Activated CD8-positive, alpha-beta memory T cell treated with anti-CD3 and anti-CD28 coated beads for 36 hours (primary cell): ENCODE measurements around the gene ADAM12. TPM values are rescaled to one million over a fixed set of nuclear protein-coding genes. Genes with fewer than 3 reads are reported as not detected.
"Not testable (repeated sequence)": the region's sequence is repeated elsewhere in the genome, so short reads cannot be mapped to it uniquely, and the experiment has no call there.

Experiments
- CTCF ChIA-PET: fragments of 350-600 bp; sonication (Branson Sonifier 250); formaldehyde crosslinking; loops from one replicate; lab custom pipeline; 2021; ENCODE audit warnings: antibody characterized with exemption; lab: Charles Lee
- POLR2A ChIA-PET: fragments of 350-600 bp; sonication (Branson Sonifier 250); formaldehyde crosslinking; loops from one replicate; lab custom pipeline; 2021; ENCODE audit warnings: antibody characterized with exemption; lab: Charles Lee
- total RNA-seq, 2 experiments: library from RNA; stranded (reverse); gene quantifications; one replicate each; pipeline ENCODE4 v1.2.3, GENCODE V29; 2021

The ADAM12 gene
- total RNA-seq, 2 experiments from 2014 or later, result 0.15 to 0.32 TPM

DNA sequence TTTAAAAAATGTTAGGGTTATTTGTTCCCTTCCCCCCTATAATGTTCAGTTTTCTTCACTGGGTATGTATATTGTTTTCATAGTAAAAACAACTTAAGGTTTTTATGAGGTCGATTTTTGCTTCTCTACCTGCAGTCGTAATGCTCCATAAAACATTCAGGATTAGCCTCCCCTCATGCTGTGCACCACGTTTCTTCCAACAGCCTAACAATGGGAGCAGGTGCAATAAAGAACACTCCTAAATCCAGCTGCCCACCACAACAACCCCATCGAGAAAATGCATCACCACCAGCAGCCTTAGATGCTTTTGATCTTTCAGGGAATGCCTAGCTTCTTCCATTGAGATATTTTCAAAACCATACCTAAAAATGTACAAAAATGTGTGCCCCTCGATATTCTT is 111.1 kb downstream of the ADAM12 start:
- ChIA-PET POLR2A (no interaction called here), CTCF (no interaction called here)

DNA sequence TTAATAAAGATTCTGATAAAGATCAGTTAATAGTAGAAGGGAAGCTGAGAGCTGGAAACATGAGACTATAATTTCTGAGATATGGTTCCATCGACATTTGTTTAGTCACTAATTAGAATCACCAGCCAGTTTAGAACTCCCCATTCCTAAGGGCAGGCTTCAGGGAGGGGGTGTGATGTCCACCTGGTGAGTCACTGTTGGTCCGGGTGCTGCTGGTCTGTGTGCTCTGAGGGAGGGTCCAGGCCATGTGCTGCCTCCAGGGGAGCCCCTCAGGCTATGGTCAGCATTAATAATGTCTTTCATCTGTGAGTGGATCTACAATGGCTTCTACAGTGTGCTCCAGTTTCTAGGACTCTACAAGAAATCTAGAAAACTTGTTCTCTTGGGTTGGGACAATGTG is 115.8 kb downstream of the ADAM12 start:
- POLR2A ChIA-PET, result no interaction called here
- CTCF ChIA-PET, result no interaction called here

DNA sequence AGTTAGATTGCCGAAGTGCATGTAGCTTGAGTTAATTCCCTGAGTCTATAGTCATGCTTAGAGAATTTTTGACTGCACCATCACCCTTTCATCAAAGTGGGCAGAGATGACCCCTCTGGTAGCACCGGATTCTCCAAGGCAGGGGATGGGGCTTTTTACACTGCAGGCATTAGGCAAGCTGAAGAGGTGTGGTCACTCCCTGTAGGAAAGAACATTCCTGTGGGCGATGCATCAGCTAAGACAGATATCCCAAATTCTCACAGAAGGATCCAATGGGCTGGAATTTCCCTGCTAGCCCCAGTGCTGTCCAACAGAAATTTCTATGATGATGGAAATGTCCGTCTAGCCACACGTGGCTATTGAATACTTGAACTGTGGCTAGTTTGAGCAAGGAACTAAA is 118.2 kb downstream of the ADAM12 start:
- ChIA-PET POLR2A (no interaction called here), CTCF (no interaction called here)

DNA sequence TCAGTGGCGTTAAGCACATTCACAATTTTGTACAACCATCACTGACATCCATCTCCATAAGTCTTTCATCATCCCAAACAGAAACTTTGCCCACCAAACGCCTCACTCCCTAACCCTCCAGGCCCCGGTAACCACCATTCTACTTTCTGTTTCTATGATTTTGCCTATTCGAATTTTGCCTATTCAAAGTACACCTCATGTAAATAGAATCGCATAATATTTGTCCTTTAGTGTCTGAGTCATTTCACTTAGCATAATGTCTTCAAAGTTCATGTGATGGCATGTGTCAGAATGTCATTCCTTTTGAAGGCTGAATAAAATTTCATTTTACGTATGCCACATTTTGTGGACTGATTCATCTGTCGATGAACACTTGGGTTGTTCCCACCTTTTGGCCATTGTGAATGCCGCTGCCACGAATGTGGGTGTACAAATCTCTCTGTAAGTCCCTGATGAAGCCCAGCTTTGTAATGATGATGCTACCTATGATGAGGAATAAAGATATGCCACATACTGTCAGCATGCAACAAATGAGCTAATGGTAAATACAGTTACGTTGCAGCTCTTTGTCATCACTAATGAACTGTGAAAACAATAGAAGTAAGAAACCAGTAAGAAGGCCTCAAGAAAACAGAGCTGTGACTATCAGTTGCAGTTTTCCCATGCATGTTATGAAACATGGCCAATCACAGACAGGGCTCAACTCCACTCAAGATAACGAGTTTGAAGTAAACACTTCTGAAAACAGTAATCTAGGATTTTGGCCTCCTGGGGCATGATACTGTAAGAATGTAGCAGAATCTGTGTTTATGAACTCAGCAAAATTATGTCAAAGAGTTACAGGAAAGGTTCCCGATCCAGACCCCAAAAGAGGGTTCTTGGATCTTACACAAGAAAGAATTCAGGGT is 120.0 kb downstream of the ADAM12 start:
- ChIA-PET CTCF (no interaction called here), POLR2A (no interaction called here)

DNA sequence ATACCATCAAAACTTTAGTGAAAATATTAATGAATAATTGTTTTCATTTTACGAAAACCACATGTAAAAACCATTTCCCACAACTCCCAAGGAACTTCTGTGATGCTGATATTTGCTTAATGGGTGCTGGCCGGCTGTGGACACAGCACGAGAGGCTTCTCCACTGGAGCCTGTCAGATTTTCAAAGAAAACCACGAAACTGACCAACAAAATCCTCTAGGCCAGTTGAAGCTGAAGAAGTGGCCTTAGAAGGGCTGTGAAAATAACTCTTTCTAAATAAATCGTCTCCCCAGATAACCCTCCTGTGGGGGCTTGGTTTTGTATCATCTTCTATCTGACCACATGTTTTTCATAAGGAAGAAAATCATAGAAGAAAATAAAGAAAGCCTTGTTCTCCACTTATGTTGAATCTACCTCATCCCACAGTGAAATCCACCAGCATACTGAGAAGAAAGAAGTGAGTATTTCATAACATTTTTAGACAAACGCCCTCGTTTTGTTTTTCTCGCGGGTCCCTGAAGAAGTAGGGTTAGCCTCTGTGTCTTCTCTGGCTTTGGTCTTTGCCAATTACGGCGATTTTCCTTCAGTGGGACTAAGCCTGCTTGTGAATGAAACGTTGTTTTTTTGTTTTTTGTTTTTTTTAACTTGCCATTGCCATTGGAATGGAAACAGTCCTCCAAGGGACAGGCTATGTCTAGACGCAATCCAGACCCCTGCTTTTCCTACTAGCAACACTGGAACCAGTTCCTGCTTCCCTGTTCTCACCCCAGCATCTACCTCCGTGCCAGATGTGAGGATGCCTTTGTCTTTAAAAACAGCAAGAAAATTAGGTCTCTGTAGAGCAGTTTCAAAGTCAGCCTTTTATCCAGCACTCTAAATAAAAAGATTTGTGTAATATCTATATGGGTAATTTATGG is 123.9 kb downstream of the ADAM12 start:
- CTCF ChIA-PET, result no interaction called here
- POLR2A ChIA-PET, result no interaction called here

DNA sequence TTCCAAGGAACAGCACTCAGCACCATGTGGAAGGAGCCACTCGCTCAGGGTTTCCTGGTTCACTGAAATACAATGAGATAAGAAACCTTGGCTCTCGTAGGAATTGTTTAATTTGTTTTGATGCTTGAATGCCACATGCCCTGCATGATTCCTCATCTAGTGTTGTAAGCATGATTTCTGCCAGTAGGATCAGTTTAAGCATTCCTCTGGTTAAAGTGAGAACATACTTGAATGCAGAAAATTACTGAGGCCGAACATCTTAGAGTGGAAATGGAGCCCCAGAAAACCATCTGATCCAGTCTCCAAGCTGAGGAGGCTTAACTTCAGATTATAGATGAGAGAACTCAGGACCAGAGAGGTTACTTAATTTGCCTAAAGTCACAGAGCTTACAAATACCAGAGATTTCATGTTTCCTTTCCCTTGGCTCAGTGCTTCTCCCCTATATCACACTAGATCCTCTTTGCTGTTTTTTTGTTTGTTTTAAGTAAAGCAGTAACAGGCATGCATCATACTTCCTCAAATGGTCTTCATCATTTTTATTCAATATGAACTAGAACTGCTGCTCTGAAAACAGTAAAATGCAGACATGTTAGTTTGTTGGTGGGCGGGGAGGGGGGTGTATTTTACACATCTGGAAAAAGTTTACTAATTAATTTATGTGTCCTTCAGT is 125.1 kb downstream of the ADAM12 start:
- CTCF ChIA-PET, result no interaction called here

DNA sequence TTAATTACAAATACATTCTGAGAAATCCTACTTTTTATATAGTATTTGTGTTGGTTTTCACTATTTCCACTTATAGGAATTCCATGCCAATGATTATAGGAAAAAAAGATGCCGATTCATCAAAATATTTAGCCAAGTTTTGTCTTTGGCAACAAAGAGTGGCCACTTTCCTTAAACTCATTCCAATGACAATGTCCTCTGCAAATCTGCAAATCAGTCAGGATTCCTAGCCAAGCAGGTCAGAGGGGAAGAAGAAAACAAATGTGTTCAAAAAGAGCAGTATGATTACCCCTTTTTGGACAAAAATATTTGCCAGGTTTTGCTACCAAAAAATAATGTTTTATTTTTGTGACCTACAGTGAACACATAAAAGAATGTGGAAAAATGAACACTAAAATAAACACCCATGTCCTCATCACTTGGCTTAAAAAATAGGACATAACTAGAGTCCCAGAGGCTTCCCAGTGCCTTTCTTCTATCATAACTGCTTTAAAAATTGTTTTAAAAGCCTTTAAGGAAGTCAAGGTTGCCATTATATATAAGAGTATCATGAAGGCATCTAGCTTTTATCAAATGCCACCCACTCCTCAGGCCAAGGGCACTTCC is 125.9 kb downstream of the ADAM12 start:
- ChIA-PET CTCF (no interaction called here), POLR2A (no interaction called here)

More for the DNA sequence above, 125.1 kb downstream of the ADAM12 start:
- POLR2A ChIA-PET, result no interaction called here

DNA sequence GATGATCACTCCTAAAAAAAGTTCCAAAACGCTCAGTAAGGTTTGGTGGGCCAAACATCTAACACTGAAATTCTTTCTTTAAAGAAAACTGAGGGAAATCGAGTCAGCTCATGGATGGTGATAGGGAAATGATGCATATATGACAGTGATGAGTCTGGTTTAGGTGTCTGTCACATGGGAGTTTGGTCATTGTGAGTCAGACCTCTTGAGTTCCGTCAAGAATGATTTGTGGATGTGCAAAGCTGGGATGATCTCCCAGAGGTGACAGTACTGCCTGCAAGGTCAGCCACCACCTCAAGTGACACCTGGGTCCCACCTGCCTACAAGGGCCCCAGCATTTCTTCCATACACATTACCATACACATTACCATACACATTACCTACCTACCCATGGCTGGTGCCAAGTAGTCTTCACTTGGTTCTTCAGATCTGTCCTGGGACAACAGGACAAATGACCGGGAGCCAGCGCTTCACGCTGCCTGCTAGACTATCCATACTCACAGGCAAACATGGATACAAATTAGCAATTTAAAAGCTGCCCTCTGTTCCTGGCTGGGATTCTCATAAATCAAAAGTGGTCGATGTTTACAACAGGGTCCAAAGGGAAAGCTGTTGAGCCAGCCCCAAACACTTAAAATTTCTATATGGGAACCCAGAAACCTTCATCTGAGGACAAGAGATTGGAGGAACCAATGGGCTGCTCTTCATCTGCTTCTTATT is 128.4 kb downstream of the ADAM12 start:
- ChIA-PET CTCF (no interaction called here), POLR2A (no interaction called here)

DNA sequence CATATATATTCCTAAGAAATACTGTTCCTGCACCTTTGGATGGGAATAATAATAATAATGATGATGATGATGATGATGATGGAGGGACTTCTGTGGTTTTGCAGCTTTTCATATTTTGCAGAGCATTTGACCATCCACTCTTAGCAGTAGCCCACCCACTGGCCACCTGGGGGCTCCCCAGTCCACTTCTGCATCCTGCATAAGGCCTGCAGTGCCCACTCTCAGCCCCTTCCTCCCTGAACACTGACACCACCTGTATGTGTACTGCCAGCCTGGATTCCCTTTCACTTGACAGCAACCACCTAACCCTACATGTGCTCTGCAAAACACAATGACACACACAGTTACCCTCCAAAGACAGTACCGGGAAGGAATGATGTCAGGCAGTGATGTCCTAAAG is 131.4 kb downstream of the ADAM12 start:
- CTCF ChIA-PET, result no interaction called here

DNA sequence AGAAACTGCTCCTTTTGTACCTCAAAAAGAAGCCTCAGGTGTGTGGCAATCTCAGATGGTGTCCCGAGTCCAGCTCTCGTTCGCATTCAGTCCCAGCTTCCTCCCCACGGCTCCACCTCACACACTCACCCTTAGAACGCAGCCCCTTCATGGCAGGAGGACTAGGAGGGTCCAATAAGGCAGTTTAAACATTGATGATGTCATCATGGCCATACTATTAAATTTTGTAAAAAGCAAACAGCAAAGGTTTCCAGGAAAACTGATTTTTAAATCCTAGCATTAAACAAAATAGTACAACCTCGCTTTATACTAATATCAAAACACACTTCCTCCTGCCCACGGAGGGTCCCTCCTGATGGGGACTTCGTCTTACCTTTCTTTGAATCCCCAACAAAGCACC is 133.0 kb downstream of the ADAM12 start:
- ChIA-PET CTCF (no interaction called here), POLR2A (no interaction called here)

More for the DNA sequence above, 131.4 kb downstream of the ADAM12 start:
- POLR2A ChIA-PET, result no interaction called here

DNA sequence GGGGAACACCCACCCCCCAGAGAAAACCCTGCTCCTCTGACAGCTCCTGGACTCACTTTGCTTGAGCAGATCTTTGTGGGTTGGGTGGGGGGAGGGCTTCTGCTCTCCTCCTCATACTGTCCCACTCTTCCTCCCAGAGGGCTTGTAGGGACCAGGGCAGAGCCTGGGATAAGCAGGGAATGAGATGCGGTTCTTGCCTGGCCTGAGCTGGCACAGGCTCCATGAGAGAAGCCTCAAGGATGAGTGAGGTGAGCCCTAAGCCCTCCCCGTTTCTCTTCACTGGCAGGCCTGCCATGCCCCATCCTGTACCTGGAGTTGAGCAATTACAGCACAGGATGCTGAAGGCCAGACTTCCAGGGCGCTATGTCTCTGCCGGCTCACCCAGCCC is 134.7 kb downstream of the ADAM12 start:
- ChIA-PET CTCF (no interaction called here), POLR2A (no interaction called here)

DNA sequence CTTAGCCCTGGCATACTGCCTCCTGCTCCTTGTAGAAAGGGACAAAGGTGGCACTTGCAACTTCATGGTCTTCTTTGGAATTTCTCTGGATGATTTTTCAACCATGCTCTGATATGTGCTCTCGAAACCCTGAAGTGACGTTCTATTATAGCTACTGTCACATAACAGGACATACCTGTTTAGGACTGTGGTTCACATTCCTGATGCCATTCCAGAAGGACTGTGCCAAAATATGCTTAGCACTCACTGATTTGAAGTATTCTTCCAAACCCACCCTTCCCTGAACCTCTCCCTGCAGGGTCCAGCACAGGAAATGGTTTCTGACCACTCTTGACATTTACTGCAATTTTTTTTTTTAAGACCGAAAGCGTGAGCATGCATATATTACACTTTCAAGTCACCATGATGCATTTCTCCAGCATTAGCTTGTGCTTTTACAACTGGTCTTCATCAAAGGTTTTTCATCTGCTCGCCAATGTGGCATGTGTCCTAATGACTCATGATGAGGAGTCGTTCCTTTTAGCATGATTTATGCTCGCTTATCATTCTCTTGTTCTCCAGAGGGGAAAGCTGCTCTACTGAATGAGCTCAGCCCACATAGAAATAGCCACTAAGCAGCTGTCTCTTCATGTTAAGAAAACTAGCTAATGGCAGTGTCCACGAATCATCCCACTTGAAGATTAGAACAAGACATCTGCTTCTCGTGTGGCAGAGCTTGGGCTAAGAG is 135.2 kb downstream of the ADAM12 start:
- POLR2A ChIA-PET, result no interaction called here
- CTCF ChIA-PET, result interaction anchor here (0.5 kb wide), 1 partner anchor 216 kb away, joined by 3 read pairs; no protein-coding TSS in a partner anchor

DNA sequence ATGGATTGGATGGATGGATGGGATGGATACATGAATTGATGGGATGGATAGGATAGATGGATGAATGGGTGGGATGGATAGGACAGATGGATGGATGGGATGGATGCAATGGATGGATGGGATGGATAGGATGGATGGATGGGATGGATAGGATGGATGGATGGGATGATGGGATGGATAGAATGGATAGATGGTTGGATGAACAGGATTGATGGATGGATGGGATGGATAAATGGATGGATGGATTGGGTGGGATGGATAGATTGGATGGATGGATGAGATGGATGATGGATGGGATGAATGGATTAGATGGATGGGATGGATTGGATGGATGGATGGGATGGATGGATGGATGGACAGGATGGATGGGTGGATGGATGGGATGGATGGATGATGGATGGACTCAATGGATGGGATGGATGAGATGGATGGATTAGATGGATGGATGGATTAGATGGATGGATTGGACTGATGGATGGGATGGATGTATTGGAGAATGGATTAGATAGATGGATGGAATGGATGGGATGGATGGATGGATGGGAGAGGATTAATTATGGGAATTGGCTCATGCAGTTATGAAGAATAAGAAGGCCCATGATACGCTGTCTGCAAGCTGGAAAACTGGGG is 136.4 kb downstream of the ADAM12 start:
- POLR2A ChIA-PET, result no interaction called here
- CTCF ChIA-PET, result no interaction called here

DNA sequence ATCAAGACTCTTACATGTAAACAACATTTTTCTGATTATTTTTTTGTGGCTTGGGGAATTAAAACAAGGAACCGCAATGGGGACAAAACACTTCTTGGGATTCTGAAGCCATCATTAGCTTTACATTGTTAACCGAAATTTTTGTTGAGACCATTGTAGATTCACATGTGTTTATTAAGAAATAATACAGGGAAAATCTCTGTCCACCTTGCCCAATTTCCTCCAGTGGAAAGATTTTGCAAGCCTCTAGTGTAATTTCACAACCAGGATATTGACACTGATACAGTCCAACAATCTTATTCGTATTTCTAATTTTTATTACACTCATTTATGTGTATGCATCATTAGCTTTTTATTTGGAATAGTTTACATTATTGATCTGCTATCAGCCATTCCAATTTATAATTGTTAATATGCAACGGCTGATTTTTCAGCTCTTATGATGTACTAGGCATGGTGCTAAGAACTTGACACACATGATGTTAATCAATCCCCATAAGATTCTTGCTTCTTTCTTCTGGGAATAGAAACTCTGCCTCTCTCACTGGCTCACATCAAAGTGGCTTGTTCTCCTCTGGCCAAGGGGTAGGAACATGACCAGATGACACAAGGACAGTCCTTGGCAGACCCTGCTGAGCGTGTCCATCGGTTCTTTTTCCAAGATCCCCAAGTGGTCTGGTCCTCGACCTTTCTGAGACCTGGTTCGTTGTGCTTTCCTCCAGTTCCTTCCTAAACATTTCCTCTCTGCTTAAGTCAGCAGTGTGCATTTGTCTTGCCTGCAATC is 137.6 kb downstream of the ADAM12 start:
- ChIA-PET POLR2A (no interaction called here), CTCF (no interaction called here)

DNA sequence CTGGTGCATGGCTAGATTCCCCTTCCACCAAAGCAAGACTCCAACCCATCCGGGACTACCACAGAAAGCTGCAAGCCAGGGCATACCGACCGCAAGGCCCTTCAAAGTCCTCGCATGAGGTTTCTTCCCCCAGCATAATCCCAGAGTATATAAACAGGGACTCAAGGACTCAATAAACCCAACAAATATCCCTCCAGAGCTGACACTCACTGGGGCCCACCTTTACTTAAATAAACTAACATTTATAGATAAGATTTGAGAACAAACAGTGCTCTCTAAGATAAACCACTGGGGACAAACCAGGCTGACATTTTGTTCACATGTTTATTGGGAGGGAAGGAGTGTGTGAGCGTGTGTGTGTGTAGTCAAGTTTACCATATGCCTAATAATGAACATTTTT is 138.2 kb downstream of the ADAM12 start:
- ChIA-PET CTCF (no interaction called here), POLR2A (no interaction called here)

DNA sequence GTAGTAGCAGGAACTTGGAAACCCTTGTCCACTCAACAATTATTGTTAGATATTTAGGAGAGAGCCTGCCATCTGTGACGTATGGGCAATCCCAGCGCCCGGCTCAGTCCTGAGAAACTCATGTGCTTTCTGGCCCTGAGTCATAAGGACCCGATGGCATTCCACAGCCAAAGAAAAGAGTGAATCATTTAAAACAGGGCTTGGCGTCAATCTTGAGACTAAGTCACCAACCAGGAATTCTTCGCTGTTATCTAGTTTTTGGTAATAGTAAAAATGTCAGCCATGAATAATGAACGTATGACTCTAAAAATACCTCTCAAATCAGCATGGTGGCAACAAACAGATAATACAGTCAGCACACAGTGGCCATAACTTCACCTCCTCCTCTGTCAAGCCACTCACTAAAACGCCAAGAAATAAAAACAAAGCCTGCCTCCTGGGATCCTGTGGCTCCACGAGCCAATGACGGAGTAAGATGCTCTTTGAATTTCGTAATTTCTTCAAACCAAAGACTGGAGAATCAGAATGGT is 140.8 kb downstream of the ADAM12 start:
- CTCF ChIA-PET, result no interaction called here
- POLR2A ChIA-PET, result no interaction called here

DNA sequence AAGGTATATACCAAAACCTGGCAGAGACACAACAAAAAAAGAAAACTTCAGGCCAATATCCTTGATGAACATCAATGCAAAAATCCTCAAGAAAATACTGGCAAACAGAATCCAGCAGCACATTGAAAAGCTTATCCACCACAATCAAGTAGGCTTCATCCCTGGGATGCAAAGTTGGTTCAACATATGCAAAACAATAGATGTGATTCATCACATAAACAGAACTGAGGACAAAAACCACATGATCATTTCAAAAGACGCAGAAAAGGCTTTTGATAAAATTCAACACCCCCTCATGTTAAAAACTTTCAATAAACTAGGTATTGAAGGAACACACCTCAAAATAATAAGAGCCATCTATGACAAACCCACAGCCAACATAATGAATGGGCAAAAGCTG is 141.9 kb downstream of the ADAM12 start:
- CTCF ChIA-PET, POLR2A ChIA-PET: not testable (repeated sequence)
